ENCODE data around the gene APBB2.

DNA sequence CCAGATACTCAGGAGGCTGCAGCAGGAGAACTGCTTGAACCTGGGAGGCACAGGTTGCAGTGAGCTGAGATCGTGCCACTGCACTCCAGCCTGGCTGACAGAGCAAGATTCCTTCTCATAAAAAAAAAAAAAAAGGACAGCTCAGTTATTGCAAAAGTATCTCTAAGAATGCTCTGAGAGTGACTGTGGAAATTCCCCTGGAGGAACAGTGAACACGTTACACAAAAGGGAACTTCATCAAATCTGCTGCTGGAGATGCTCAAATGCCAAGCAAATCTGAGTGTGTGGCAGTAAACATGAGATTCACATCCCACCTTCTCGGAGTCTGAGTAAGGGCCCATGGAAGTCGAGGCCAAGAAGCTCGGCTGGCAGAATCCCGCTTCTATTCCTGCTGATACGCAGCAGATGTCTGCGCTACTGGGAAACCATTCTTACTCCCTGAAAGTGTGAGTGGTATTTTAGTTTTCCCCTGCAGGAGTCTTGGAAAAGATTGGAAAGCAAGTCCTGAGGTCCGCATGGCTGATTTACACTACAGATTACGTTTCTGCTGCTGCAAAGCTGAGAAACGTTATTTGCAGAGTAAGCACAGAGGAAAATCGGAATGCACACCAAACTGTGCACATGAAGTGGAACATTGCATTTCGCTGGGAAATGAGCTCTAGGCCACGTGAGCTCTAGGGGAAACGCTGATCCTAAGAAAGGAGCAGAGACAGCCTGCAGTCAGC lies 301.7 kb downstream of the APBB2 start:
- TF ChIP-seq CTCF (IDR thresholded peaks at IDR 0.05) (no peak), EP300 (IDR thresholded peaks at IDR 0.05) (no peak)

Data from tibial nerve (tissue), 4 donors.